Caco-2 (cell line): ENCODE results near the gene SF3A2. TPM values are rescaled to one million over a fixed set of nuclear protein-coding genes. Genes with fewer than 3 reads are reported as not detected.

ENCODE experiments used
- BruUV-seq: library from RNA; stranded (reverse); fragments of 400-500 nt; replicated peaks from 2 replicates; lab custom pipeline; 2021; lab: Mats Ljungman, UMichigan
- CTCF ChIA-PET: fragments of 300-600 bp; sonication (Branson Sonifier 250); formaldehyde crosslinking; loops from one replicate; lab custom pipeline; 2022; ENCODE audit warnings: antibody characterized with exemption; lab: Charles Lee
- POLR2A ChIA-PET: fragments of 300-600 bp; sonication (Branson Sonifier 250); formaldehyde crosslinking; loops from one replicate; lab custom pipeline; 2022; ENCODE audit warnings: antibody characterized with exemption; lab: Charles Lee
- DNase-seq, 2 experiments: peaks; one replicate each; pipeline versions ENCODE4 v3.0.0 to v3.0.0-alpha.2; 2020 to 2022
- H3K27me3 ChIP-seq: replicated peaks from 2 replicates; pipeline ENCODE4 v1.6.0; 2011; ENCODE audit warnings: low read length; ENCODE audit not compliant: control insufficient read depth, insufficient read depth
- H3K36me3 ChIP-seq: 2 replicates; pipeline ENCODE4 v1.5.1; 2011; ENCODE audit warnings: low read length; ENCODE audit not compliant: control insufficient read depth, insufficient read depth
- H3K4me1 ChIP-seq: fragments of 250-450 bp; sonication (Bioruptor Pico); 2 replicates; pipeline ENCODE4 v1.5.1; 2020; ENCODE audit warnings: mild to moderate bottlenecking
- H3K4me3 ChIP-seq: 2 replicates; pipeline ENCODE4 v1.5.1; 2011; ENCODE audit warnings: low read depth, mild to moderate bottlenecking, control low read depth, low read length
- H3K9me3 ChIP-seq: fragments of 250-450 bp; sonication (Bioruptor Pico); 2 replicates; pipeline ENCODE4 v1.5.1; 2020; ENCODE audit warnings: mild to moderate bottlenecking, moderate library complexity
- H3K27ac Mint-ChIP-seq: one replicate; pipeline ENCODE4 v1.8.0; 2022; ENCODE audit warnings: mixed read lengths; ENCODE audit not compliant: unreplicated experiment
- H3K27me3 Mint-ChIP-seq: one replicate; pipeline ENCODE4 v1.8.0; 2022; ENCODE audit warnings: mixed read lengths; ENCODE audit not compliant: insufficient read depth, unreplicated experiment
- H3K36me3 Mint-ChIP-seq: one replicate; pipeline ENCODE4 v1.8.0; 2022; ENCODE audit warnings: mild to moderate bottlenecking, mixed read lengths; ENCODE audit not compliant: insufficient read depth, unreplicated experiment
- H3K4me1 Mint-ChIP-seq: one replicate; pipeline ENCODE4 v1.8.0; 2022; ENCODE audit warnings: low read depth, mixed read lengths; ENCODE audit not compliant: unreplicated experiment
- H3K4me3 Mint-ChIP-seq: one replicate; pipeline ENCODE4 v1.8.0; 2022; ENCODE audit warnings: mild to moderate bottlenecking, moderate library complexity, mixed read lengths; ENCODE audit not compliant: unreplicated experiment
- H3K9me3 Mint-ChIP-seq: one replicate; pipeline ENCODE4 v1.8.0; 2022; ENCODE audit warnings: mixed read lengths; ENCODE audit not compliant: unreplicated experiment
- intact Hi-C: fragments of 100-400 bp; cut with micrococcal nuclease; formaldehyde crosslinking; loops from one replicate; pipeline ENCODE4 v1.10.0; 2022; ENCODE audit not compliant: unreplicated experiment
- total RNA-seq: library from RNA; stranded (reverse); gene quantifications from 2 replicates; pipeline ENCODE4 v1.2.3, GENCODE V29; 2022
- TF ChIP-seq, protein P1 (sequence below), 2 experiments: fragments of 200-600 bp in 1 of 2; IDR thresholded peaks; 1 replicate in 1 of 2; 2 replicates in 1 of 2; pipeline versions ENCODE4 v1.5.1 to v1.8.0; 2011 to 2022; ENCODE audit warnings: antibody characterized with exemption in 1 of 2, control low read depth in 1 of 2, inconsistent platforms in 1 of 2, low read depth in 1 of 2, low read length in 1 of 2, mild to moderate bottlenecking in 1 of 2, moderate library complexity in 1 of 2; ENCODE audit not compliant: insufficient read depth in 1 of 2, severe bottlenecking in 1 of 2, unreplicated experiment in 1 of 2

Gene SF3A2
- total RNA-seq, 1 experiment from 2014 or later, result 129 TPM

GRCh38 chr19:2270423-2271233 is 34.0 kb downstream of the SF3A2 start:
- Mint-ChIP-seq H3K9me3 (no peaks in the 10 kb centered on the region), H3K4me3 (peak overlapping the region; percentile 82), H3K36me3 (peaks cover 65% of the 10 kb centered on the region), H3K4me1 (no peaks in the 10 kb centered on the region), H3K27ac (peak overlapping the region; percentile 93), H3K27me3 (no peaks in the 10 kb centered on the region)
- Histone ChIP-seq H3K4me1 (peaks cover 7% of the 10 kb centered on the region; the same call in 1 of the 2 replicates), H3K36me3 (peaks cover 5% of the 10 kb centered on the region), H3K4me3 (peak overlapping the region; percentile 99), H3K9me3 (no peaks in the 10 kb centered on the region), H3K27me3 (no peaks in the 10 kb centered on the region)
- ChIA-PET POLR2A (no interaction called here), CTCF (no interaction called here)
- BruUV-seq, result no TSS peak
- peak; percentile 72 to 84 for DNase-seq
- TF ChIP-seq, protein P1, sequence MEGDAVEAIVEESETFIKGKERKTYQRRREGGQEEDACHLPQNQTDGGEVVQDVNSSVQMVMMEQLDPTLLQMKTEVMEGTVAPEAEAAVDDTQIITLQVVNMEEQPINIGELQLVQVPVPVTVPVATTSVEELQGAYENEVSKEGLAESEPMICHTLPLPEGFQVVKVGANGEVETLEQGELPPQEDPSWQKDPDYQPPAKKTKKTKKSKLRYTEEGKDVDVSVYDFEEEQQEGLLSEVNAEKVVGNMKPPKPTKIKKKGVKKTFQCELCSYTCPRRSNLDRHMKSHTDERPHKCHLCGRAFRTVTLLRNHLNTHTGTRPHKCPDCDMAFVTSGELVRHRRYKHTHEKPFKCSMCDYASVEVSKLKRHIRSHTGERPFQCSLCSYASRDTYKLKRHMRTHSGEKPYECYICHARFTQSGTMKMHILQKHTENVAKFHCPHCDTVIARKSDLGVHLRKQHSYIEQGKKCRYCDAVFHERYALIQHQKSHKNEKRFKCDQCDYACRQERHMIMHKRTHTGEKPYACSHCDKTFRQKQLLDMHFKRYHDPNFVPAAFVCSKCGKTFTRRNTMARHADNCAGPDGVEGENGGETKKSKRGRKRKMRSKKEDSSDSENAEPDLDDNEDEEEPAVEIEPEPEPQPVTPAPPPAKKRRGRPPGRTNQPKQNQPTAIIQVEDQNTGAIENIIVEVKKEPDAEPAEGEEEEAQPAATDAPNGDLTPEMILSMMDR (IDR thresholded peaks at IDR 0.05; ENCODE audit: insufficient read depth in 1 of 2, low read depth in 1 of 2, low read length in 1 of 2, severe bottlenecking in 1 of 2, unreplicated experiment in 1 of 2), result no peak
- intact Hi-C loops, result no loop called here

- H3K36me3 Mint-ChIP-seq, result peaks cover 71% of the 10 kb centered on the region
- POLR2A ChIA-PET, result interaction anchor here (0.5 kb wide), 1 partner anchor 119 kb away, joined by 3 read pairs; no protein-coding TSS in a partner anchor
- peak overlapping the region; percentile 93 for H3K27ac Mint-ChIP-seq
- H3K4me1 Mint-ChIP-seq, result no peaks in the 10 kb centered on the region
- peak overlapping the region; percentile 99 for H3K4me3 ChIP-seq
- TF ChIP-seq, protein P1 (IDR thresholded peaks at IDR 0.05; ENCODE audit: insufficient read depth in 1 of 2, low read depth in 1 of 2, low read length in 1 of 2, severe bottlenecking in 1 of 2, unreplicated experiment in 1 of 2), result no peak
- no peak for DNase-seq
- H3K27me3 Mint-ChIP-seq, result no peaks in the 10 kb centered on the region
- peak overlapping the region; percentile 82 for H3K4me3 Mint-ChIP-seq
- no peaks in the 10 kb centered on the region for H3K9me3 ChIP-seq
- no peaks in the 10 kb centered on the region for H3K9me3 Mint-ChIP-seq
- H3K36me3 ChIP-seq, result peaks cover 5% of the 10 kb centered on the region
- H3K4me1 ChIP-seq, result peaks cover 7% of the 10 kb centered on the region; the same call in 1 of the 2 replicates
- H3K27me3 ChIP-seq, result no peaks in the 10 kb centered on the region
- CTCF ChIA-PET, result no interaction called here
- intact Hi-C loops, result no loop called here
- no TSS peak for BruUV-seq
These were observed 34.8 kb downstream of the SF3A2 start for GRCh38 chr19:2271234-2272103.
